WI38 (cell line): ENCODE measurements around the gene PRKCI.

Experiments used
- H3K4me3 ChIP-seq: 2 replicates; pipeline ENCODE4 v1.5.1; 2011; ENCODE audit warnings: low read depth, mild to moderate bottlenecking, control low read depth, low read length
- TF ChIP-seq, protein P1 (sequence below): IDR thresholded peaks from 2 replicates; pipeline ENCODE4 v1.5.1; 2012; ENCODE audit warnings: low read depth, mild to moderate bottlenecking, control low read depth, low read length

Gene PRKCI

DNA sequence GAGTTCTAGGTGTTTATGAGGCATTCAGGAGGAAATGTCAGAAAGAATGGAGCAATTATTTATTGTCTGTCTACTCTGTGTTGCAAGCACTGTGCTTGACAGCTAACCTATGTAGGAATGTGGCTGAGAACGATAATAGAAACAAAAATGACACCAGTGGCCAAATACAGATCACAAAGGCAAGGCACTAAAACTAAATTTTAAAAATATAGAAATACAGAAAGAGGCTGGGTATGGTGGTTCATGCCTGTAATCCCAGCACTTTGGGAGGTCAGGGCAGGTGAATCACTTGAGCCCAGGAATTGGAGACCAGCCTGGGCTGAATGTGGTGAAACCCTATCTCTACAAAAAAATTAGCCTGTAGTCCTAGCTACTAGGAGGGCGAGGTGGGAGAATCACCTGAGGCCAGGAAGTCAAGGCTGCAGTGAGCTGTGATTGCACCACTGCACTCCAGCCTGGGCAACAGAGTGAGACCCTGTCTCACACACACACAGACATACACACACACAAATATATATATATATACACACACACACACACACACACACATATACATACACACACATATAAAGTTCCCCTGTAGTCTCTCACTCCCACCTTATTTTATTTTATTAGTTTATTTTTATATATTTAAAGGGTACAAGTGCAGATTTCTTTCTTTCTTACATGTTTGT lies 6.0 kb downstream of the PRKCI start:
- no peak overlapping the region for H3K4me3 ChIP-seq
- TF ChIP-seq, protein P1, sequence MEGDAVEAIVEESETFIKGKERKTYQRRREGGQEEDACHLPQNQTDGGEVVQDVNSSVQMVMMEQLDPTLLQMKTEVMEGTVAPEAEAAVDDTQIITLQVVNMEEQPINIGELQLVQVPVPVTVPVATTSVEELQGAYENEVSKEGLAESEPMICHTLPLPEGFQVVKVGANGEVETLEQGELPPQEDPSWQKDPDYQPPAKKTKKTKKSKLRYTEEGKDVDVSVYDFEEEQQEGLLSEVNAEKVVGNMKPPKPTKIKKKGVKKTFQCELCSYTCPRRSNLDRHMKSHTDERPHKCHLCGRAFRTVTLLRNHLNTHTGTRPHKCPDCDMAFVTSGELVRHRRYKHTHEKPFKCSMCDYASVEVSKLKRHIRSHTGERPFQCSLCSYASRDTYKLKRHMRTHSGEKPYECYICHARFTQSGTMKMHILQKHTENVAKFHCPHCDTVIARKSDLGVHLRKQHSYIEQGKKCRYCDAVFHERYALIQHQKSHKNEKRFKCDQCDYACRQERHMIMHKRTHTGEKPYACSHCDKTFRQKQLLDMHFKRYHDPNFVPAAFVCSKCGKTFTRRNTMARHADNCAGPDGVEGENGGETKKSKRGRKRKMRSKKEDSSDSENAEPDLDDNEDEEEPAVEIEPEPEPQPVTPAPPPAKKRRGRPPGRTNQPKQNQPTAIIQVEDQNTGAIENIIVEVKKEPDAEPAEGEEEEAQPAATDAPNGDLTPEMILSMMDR = no peak

DNA sequence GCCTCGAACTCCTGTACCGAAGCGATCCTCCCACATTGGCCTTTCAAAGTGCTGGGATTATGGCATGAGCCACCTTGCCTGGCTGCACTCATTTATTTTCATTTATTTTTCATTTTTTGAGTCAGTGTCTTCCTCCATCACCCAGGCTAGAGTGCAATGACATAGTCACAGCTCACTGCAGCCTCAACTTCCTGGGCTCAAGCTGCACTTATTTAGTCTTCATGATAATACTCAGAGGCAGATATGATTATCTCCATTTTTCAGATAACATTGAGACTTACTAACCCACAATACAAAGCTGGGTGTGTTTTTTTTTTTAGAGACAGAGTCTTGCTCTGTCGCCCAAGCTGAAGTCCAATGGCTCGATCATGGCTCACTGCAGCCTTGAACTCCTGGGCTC lies 10.0 kb downstream of the PRKCI start:
- H3K4me3 ChIP-seq = no peak overlapping the region
- TF ChIP-seq, protein P1 = no peak

DNA sequence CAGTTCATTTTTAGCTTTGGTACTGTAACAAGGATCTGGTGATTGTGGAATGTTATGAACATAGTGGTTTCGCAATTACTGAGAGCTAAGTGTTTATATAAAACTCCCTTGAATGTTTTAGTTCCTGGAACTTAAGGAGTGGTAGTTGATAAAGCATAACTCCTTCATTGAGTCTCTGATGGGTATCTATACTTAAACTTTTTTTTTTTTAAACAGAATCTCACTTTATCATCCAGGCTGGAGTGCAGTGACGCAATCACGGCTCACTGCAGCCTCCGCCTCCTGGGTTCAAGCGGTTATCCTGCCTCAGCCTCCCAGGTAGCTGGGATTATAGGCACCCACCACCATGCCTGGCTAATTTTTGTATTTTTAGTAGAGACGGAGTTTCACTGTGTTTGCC lies 11.3 kb downstream of the PRKCI start:
- TF ChIP-seq, protein P1 = no peak
- H3K4me3 ChIP-seq = no peak overlapping the region

DNA sequence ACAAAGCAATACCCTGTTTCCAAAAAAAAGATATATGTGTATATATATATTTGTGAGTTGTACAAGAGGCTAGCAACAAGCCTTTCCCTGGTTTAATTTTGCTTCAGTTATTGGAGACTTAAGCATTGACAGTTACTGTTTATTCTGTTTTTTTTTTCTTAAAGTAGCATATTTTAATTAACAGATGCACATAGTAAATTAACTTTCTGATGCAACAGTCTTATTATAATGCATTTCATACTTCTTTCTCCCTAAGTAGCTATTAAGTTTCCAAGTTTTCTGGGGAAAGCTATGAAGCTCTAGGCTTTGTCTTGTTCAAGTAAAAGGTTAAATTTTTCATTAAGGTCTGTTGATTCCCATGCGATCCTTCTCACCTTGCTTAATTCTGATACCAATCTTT lies 17.9 kb downstream of the PRKCI start:
- TF ChIP-seq, protein P1 = no peak
- no peak overlapping the region for H3K4me3 ChIP-seq

DNA sequence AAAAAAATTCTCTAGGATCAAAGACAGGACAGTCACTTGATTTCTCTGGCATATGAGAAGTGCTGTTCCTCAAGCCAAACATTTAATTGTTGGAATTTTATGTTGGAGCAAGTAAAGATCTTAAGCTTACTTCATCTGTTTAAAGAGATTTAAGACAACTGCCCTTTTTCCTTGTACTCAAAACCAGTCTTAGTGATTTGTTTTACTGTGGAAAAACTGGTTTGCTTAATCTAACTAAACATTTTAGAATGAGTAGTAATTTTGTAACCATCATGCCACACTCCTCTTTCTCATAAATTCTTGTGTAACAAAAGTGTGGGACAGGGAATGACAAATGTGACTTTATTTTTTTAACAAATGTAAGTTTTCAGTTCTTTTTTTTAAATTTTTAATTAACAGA lies 18.4 kb downstream of the PRKCI start:
- TF ChIP-seq, protein P1 = no peak
- no peak overlapping the region for H3K4me3 ChIP-seq

DNA sequence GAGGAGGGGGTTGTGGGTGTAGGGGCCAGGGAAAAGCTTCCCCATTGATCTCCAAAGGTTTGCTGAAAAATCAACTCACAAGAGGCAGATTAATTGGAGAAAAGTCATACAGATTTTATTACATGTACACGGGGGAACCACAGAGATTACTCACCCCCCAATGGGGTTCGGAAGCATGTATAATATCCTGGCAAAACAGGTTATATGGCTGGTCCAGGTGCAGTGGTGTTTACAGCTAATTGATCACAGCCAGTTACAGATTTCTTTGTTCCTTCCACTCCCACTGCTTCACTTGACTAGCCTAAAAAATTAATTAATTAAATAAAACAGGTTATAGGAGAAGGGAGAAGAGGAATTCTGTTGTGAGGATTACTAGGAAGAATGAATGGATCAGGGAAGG lies 22.4 kb downstream of the PRKCI start:
- TF ChIP-seq, protein P1 = no peak

DNA sequence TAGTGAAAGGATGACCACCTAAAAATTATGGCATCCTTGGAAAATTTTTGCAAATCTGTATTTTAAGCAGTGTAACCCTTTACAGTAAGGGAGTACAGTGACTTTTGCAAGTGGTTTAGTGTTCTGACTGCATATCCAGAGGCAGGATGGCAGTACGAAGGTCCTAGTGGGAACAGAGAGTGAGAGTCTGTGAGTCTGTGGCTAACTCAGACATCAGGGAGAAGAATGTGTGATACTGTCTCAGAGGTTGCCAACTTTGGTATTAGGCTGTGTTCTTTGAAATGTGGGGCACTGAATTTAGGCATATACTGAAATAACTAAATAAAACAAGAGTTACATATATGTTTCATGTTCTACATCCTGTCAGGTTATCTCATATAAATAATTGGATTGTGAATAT lies 25.7 kb downstream of the PRKCI start:
- TF ChIP-seq, protein P1 = no peak
- H3K4me3 ChIP-seq = no peak overlapping the region

More for the DNA sequence above, 22.4 kb downstream of the PRKCI start:
- H3K4me3 ChIP-seq = no peak overlapping the region
